CD4-positive, alpha-beta T cell treated with Interleukin-6 for 4 hours (primary cell): ENCODE data around the gene ACD.
"Not testable (repeated sequence)": the region's sequence is repeated elsewhere in the genome, so short reads cannot be mapped to it uniquely, and the experiment has no call there.

Experiments
- DNase-seq: peaks from one replicate; pipeline ENCODE4 v3.0.0-alpha.2; 2020; ENCODE audit warnings: mixed read lengths

The ACD gene

GRCh38 chr16:67659675-67660563 lies at the start of gene ACD:
Gene ACD (minus strand): TSS chr16:67660260. CDS start chr16:67660220, 40 bp downstream.
- DNase-seq = peak; percentile 92

- DNase-seq = no peak
These were observed 49.0 kb upstream of the ACD start for GRCh38 chr16:67709050-67709449.

GRCh38 chr16:67708368-67708771 lies 48.3 kb upstream of the ACD start:
- no peak for DNase-seq

- no peak for DNase-seq
These were observed 47.7 kb upstream of the ACD start for GRCh38 chr16:67707790-67708189.

- no peak for DNase-seq
These were observed 47.1 kb upstream of the ACD start for GRCh38 chr16:67707210-67707609.

GRCh38 chr16:67704110-67704509 lies 44.0 kb upstream of the ACD start:
- no peak for DNase-seq

GRCh38 chr16:67703626-67704025 lies 43.6 kb upstream of the ACD start:
- DNase-seq = no peak

GRCh38 chr16:67702130-67702529 lies 42.1 kb upstream of the ACD start:
- no peak for DNase-seq

GRCh38 chr16:67701420-67701819 lies 41.4 kb upstream of the ACD start:
- no peak for DNase-seq

- DNase-seq = no peak
These were observed 39.2 kb upstream of the ACD start for GRCh38 chr16:67699265-67699664.

GRCh38 chr16:67697422-67698185 lies 37.5 kb upstream of the ACD start:
- DNase-seq = no peak

- no peak for DNase-seq
These were observed 34.6 kb upstream of the ACD start for GRCh38 chr16:67694611-67695010.

GRCh38 chr16:67693517-67694285 lies 33.6 kb upstream of the ACD start:
- not testable (repeated sequence) for DNase-seq

- no peak for DNase-seq
These were observed 25.5 kb upstream of the ACD start for GRCh38 chr16:67685388-67686112.

- no peak for DNase-seq
These were observed 23.7 kb upstream of the ACD start for GRCh38 chr16:67683767-67684166.

GRCh38 chr16:67679935-67680897 lies 20.2 kb upstream of the ACD start:
- no peak for DNase-seq

GRCh38 chr16:67678354-67679023 lies 18.4 kb upstream of the ACD start:
- DNase-seq = no peak

- DNase-seq = no peak
These were observed 17.7 kb upstream of the ACD start for GRCh38 chr16:67677712-67678111.

GRCh38 chr16:67676939-67677338 lies 16.9 kb upstream of the ACD start:
- no peak for DNase-seq

- DNase-seq = no peak
These were observed 16.5 kb upstream of the ACD start for GRCh38 chr16:67676516-67676915.

GRCh38 chr16:67675999-67676398 lies 15.9 kb upstream of the ACD start:
- no peak for DNase-seq
